Stimulated activated CD8-positive, alpha-beta memory T cell treated with anti-CD3 and anti-CD28 coated beads, Interleukin-7, amount 100 ng/mL, for 48 hours (primary cell): ENCODE measurements around the gene DNAAF5.
"Not testable (repeated sequence)": the region's sequence is repeated elsewhere in the genome, so short reads cannot be mapped to it uniquely, and the experiment has no call there.

Experiments used
- DNase-seq, 2 donors: peaks; one replicate each; pipeline ENCODE4 v3.0.0-alpha.2; 2020; ENCODE audit warnings: low read depth in 1 of 2; ENCODE audit errors: extremely low read depth in 1 of 2

Gene DNAAF5

DNA sequence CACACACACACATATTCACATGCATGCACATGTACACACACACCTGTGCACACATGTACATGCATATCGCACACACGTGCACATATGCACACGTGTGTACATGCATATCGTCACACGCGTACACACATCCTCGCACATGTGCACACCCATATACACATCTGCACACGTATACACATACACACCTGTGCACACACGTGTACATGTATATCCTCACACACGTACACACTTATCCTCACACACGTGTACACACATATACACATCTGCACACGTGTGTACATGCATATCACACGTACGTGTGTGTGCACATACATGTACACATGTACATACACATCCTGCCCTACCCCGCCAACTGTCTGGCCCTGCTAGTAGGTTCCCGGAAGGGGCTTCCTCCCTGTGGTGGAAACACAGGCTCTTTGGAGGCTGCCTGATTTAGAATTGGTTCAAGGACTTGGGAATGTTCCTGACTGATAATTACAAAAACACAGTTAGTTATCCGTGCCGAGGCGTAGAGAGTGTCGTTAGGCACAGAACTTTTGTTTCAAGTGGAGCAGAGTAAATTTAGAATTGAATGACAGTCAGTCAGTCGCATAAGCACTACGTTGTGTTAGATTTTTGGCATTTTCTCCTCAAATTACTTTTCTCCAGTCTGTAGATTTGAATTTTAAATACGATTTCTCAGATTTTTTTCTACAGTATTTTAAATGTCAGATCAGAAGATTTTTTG lies 19.1 kb downstream of the DNAAF5 start:
- DNase-seq = no peak

DNA sequence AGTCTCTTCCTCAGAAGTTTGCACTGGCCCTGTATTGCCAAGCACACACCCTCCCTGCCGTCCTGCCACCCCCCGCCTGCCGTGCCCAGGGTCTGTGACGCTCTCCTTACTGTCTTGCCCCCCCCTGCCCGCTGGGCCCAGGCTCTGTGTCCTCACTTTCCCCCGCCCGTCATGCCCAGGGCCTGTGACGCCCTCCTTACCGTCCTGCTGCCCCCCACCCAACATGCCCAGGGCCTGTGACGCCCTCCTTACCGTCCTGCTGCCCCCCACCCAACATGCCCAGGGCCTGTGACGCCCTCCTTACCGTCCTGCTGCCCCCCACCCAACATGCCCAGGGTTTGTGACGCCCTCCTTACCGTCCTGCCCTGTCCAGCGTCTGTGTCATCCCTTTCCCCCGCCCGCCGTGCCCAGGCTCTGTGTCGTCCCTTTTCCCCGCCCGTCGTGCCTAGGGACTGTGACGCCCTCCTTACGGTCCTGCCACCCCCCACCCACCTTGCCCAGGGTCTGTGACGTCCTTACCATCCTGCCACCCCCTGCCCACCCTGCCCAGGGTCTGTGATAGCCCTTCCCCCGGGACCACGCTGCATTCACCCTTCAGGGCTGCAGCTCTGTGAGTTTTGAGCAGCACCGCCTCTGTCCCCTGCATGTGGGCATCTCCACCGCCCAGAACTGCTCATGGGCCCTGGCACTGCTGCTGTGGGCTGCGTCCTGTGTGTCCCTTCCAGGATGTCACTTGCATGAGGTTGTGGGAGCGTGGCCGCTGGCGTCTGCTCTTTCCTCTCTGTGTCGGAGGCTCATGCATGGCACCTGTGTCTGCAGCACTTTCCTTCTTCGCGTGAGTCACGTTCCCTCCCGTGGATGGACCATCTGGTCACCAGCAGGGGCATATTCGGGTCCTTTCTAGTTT lies 19.9 kb downstream of the DNAAF5 start:
- no peak for DNase-seq

DNA sequence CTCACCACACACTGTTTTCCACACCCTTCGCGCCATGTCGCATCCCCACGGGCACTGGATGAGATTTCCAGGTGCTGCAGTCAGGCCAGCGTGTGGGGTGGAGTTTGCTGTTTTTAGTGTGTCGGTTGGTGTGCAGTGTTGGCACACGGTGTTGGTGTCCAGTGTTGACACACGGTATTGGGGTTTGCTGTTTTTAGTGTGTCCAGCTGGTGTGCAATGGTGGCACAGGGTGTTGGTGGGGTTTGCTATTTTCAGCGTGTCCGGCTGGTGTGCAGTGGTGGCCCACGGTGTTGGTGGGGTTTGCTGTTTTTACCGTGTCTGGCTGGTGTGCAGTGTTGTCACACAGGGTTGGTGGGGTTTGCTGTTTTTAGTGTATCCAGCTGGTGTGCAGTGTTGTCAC lies 20.7 kb downstream of the DNAAF5 start:
- no peak for DNase-seq

DNA sequence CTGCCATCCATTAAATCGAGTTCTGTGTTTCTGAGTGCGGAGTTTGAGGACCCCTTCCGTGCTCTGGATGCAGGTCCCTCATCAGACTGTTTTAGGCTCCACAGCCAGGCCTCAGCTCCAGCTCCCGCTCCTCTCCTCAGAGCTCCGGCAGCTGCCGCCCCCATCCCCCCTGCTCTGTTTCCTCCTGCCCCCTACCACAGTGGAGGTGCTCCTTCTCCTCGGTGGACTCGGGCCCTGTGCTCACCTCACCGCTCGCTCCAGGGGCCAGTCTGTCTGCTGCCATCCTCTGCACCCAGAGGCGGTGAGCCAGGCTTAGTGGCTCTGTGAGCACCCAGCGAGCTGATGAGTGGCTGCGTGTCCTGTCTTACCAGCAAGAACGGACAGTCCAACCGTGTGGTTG lies 21.9 kb downstream of the DNAAF5 start:
- no peak for DNase-seq

DNA sequence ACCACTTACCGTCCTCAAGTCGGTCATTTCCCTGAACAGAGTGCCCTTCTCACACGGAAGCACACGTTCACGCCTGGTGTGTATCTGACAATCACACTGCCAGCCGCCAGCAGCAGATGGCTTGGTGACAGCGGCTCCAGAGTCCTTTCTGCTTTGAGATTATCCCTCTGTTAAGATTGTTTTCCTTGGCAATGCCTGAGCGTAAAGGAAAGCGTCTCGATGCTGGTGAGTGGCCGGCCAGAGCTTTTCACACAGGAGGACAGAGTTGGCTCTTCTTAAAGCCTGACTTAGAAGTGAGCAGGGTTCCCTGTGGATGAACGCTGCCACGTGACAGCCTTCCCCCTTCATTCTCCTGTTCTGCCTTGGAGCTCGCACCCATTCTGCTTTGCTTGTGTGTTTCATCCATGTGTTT lies 22.6 kb downstream of the DNAAF5 start:
- DNase-seq = no peak

DNA sequence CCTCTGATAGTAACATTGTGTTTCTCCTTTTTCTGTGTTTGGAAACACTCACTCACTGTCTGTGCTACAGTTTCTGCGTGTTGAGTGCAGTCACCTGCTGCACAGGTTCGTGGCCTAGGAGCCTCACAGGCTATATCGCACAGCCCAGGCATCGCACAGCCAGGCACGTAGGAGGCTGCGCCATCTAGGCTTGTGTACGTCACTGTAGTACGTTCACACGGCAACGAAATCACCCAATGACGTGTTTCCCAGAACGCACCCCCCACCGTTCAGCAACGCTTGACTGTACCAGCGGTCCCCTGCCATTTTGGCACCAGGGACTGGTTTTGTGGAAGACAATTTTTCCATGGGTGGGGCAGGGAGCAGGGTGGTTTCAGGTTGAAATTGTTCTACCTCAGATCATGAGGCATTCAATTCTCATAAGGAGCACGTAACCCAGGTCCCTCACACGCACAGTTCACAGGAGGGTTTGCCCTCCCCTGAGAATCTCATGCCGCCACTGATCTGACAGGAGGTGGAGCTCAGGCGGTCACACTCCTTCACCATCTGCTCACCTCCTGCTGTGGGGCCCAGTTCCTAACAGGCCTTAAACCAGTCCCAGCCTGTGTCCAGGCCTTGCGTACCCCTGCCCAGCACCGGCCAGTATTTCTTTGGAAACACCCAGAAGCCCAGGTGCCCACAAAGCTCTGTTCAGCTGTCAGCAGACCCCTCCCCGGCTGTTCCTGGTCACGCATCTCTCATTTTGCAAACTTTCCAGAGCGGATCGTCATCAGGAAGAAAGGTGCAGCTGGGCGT lies 23.8 kb downstream of the DNAAF5 start:
- no peak for DNase-seq

DNA sequence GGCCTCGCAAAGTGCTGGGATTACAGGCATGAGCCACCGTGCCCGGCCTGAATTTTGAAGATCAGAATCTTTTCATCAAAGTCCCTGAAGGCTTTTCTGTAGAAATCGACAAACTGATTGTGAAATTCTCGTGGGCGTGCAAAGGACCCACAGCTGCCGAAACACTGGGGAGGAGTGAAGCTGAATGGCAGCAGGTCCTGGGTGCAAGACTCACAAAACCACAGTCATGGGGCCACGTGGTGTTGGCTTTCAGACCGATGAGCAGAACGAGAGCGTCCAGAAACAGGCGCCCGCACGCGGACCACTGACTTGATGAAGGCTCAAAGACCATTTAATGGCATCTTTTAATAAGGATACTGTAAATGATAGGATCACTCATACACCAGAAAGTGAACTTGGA lies 25.3 kb downstream of the DNAAF5 start:
- no peak for DNase-seq

DNA sequence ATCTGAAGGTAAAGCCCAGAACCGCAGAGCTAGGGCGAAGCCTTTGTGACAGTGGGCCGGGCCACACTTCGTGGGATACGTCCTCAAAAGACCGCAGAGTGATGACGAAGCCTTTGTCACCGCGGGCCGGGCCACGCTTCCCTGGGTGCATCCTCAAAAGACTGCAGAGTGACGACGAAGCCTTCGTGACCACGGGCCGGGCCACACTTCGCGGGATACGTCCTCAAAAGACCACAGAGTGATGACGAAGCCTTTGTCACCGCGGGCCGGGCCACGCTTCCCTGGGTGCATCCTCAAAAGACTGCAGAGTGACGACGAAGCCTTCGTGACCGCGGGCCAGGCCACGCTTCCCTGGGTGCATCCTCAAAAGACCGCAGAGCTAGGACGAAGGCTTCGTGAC lies 25.8 kb downstream of the DNAAF5 start:
- DNase-seq = not testable (repeated sequence)

DNA sequence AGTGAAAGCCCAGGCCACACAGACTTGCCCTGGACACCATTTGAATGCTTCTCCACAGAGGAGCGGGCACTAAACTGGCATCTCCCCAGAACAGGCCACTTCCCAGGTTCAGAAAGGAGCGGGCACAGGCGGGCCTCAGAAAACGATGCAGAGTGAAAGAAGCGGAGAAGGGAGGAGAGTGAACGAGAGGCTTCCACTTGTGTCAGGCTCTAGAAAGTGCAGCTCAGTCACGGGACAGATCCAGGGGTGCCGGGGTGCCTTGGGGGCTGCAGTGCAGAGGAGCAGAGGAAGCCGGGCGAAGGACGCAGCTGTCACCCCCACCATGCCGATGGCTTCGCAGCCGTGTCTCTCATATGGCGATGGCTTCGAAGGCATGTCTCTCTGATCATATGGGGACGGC lies 26.7 kb downstream of the DNAAF5 start:
- no peak for DNase-seq

DNA sequence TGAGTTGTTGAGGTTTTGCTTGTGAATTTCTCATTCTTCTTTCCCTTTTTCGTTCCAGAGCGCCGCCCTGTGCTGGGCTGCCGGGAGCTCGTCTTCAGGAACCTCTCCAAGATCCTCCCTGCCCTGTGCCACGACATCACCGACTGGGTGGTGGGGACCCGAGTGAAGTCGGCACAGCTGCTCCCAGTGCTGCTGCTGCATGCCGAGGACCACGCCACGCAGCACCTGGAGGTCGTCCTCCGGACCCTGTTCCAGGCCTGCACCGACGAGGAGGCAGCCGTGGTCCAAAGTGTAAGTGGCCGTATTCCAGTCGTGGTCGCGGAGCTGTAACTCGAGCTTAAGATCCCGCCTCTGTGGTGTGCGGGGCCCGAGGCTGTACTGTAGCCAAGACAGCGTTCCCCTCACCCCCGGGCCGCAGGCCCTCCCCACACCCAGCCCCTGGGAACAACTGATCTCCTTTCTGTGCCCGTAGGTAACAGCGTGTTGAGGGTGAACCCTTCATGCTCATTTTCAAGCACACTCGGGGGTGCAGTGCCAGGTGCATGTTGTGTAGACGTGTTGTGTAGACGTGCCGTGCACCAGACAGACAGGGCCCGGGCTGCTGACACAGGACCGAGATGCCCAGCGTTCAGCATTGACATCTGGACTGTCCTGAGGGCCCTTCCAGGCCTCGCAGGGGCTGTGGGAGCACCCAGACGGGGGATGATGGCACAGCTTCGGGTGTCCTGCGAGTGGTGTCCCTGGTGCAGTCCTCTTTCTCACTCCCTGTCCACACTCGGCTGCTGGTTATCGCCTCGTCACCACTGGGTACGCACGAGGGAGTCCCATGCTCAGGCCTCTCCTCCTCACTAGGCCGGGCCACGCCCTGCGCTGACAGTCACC lies 28.3 kb downstream of the DNAAF5 start:
- no peak for DNase-seq

DNA sequence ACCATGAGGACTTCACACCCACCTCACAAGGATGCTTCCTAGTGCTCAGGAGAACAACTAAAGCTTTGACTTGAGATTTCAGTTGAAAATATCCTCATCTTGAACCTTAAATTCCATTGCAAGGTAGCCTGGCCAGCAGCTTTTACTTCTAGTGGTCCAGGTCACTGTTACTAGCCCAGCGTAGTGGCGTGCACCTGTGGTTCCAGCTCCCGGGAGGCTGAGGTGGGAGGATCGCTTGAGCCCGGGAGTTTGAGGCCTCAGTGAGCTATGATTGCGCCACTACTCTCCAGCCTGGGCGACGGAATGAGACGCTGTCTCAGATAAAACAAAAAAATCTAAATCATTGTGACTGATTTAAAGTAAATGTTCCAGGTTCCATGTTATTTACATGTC lies 28.9 kb downstream of the DNAAF5 start:
- DNase-seq = no peak

DNA sequence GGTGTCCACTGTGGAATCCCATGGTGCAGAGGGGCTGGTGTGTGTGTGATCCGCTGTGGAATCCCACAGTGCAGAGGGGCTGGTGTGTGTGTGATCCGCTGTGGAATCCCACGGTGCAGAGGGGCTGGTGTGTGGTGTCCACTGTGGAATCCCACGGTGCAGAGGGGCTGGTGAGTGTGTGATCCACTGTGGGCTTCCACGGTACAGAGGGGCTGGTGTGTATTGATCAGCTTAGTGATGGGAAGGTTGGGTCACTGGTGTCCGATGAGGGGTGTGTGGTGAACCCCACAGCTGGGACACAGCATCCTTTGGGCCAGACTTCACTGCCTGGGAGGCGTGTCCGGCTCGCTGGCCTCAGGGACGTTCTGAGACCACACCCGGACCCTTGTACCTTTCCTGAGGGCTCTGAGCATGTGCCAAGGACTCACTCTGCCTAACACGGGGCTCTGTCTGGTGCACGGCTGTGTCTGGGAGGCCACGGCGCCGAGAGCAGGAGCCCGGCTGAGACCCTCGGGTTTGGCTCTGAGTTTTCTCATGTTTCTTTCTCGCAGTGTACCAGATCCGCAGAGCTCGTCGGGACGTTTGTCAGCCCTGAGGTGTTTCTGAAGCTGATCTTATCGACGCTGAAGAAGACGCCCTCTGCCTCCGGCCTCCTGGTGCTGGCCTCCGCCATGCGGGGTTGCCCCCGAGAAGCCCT lies 29.9 kb downstream of the DNAAF5 start:
- no peak for DNase-seq

DNA sequence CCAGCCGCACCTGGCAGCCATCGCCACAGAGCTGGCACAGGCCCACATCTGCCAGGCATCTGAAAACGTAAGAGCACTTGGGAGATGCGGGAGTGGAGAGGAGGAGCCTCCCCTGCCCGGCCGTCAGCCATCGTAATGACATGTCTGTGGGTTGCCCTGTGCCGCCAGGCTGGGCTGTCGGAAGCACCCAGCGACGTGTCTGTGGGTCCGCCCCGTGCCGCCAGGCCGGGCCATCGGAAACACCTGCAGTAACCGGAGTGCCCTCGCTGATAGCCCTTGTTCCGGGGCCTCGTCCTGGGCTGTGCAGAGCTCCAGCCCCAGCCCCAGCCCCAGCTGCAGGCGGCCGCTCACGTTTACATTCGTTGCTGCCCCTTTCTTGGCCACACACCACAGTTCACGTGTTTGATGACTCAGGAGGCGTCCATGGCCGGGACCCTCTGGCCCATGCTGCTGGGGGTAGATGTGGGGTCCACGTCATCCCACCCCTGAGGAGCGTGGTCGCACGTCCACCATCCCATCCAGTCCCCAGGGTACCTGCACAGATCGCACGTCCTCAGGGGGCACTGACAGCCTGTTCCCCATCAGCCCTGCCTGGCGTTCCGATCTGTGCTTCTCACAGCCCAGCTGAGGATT lies 30.5 kb downstream of the DNAAF5 start:
- DNase-seq = no peak

DNA sequence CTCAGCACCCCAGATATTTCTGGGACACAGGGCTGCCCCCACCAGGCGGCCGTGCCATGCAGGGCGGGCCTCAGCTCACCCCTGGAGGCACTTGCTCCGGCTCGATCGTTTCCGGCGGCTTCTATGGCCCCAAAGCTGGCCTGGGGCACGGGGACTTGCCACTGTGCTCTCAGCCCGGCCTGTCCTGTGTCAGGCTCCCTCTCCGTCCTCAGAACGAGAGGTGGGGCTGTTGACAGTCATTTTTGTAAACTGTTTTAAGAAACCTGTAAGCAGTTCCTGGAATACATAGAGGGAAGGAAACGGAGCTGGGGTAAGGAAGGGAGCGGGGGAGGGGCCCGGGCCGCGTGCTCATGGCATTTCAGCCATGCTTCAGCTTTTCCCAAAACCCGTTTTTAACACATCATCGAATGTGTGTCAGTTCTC lies 31.3 kb downstream of the DNAAF5 start:
- DNase-seq = no peak

DNA sequence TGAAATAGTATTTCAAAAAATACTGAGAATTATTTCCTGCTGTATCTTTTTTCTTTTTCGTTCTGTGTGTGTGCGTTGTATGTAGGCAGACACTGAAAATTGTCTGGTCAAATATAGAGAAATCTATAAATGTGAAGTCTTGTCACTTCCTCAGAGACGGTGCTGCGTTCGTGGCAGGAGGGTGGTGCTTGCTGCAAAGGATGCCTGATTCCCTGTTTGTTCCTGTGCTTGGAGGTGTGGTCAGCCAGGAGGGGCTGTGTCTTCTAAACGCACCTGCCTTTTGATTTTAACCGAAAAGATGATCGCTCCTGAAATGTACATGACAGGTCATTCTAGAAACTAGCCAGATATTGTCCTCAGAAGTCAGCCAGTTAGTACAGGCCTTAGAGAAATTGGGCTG lies 33.1 kb downstream of the DNAAF5 start:
- DNase-seq = no peak

DNA sequence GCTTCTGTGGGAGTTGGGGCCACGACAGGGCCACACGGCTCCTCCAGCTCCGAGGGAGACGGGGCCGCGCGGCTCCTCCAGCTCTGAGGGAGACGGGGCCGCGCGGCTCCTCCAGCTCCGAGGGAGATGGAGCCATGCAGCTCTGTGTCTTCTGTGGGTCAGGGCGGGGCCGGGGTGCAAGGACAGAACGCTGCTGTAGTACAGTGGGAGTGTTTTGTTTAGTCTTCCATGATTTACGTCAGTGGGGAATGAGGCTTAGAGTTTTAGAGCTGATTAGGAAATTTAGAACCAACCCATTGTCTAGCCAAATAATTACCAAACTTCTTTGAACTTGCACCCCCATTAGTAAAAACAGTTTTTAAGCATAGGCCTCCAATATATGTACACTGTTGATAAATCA lies 33.5 kb downstream of the DNAAF5 start:
- DNase-seq = no peak

DNA sequence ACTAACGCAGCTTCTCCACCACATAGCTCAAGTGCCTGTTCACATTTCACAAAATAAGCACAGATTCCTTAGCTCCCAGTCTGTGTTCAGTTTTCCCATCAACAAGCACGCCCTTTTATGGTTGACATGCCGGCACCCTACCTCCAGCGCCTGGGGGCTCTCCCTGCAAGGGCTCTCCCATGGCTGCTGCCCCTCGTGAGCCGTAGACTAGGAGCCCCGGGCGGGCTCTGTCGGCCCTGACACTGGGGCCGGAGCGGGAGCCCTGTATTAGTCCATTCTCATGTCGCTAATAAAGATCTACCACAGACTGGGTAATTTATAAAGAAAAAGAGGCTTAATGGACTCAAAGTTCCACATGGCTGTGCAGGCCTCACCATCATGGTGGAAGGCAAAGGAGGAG lies 34.6 kb downstream of the DNAAF5 start:
- DNase-seq = no peak

DNA sequence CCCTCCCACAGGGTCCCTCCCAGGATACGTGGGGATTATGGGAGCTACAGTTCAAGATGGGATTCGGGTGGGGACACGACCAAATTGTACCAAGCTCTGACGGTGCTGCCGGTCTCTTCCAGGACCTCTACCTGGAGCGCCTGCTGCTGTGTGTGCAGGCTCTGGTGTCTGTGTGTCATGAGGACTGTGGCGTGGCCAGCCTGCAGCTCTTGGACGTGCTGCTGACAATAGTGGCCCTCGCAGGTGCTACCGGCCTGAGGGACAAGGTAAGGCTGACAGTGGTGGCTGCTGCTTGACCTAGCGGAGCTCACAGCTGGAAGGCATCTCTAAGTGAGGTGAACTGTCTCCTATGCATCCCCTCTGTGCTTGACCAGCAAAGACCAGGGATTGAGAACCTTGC lies 35.1 kb downstream of the DNAAF5 start:
- DNase-seq = no peak

DNA sequence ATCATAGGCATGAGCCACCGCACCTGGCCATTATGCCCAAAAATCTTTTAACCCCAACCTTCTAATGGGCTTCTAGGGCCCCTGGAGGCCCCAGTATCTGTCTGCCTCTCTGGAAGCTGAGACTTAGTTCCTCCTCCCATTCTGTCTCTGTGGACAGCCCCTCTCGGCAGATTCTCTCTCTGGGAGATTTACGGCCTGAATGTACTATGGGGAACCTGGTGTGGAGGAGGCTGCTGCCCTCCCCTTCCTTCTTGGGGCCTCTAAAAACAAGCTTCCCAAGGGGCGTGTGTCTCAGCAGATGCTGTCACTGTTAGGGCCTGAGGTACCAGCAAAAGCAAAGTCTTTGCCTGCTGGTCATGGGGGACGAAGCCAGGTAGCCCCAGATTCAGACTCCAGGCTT lies 36.4 kb downstream of the DNAAF5 start:
- DNase-seq = no peak
